GM21423 (cell line): ENCODE results near the gene MON1A.

Source experiments
- ATAC-seq: cut with Tn5 transposase; IDR thresholded peaks from one replicate; pipeline ENCODE4 v1.9.1; 2021; ENCODE audit warnings: mild to moderate bottlenecking, moderate library complexity; ENCODE audit not compliant: unreplicated experiment

The MON1A gene

DNA sequence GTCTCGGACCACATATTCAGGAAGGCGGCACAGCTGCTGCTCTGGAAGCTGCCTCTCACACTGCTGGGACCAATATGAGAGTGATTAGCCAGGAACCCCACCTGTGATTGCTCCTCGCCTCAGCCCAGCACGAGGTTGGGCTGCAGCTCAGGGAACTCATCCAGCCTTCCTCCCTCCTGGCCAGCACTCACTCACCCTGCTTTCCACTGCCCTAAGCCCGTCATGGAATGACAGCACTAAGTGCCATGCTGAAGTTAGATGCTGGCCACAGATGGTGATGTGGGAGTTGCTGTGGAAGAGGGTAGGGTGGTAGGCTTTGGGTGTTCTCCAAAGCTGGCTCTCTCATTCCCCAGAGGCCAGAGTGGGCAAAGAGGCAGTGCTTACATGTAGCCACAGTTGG is 33.3 kb downstream of the MON1A start:
- ATAC-seq = no peak

DNA sequence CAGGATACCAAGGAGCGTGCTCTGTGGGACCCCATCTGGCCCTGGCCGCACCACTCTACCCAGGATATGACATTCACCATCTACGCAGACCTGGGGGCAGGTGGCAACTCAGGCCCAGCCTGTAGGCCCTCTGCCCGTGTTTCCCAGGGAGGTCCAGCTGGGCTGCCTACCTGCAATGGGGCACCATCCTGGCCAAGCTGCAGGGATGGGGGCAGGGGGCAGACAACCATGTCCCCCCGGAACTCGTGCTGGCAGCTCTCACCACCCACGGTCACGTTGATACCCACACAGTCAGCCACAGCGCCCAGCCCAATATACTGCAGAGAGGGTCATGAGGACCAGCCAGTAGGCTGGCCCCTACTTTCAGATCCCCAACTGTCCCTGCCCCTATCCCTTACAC is 33.8 kb downstream of the MON1A start:
- ATAC-seq = no peak

DNA sequence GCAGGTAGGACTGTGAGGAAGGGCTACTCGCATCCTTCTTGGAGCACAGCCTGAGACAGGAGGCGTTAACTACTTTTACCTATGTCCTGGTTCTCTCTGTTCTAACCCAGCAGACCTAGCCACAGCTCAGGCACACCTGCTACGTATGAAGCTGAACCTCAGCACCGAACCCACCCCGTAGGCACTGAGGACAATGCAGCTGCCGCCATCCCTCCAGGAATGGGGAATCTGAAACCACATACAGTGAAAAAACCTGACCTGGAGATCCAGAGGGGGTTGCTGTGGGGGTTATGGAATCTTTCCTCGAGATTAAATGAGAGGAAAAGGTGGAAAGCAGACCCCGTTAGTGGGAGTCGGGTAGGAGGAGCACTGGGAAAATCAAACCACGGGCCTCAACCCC is 40.3 kb downstream of the MON1A start:
- no peak for ATAC-seq

DNA sequence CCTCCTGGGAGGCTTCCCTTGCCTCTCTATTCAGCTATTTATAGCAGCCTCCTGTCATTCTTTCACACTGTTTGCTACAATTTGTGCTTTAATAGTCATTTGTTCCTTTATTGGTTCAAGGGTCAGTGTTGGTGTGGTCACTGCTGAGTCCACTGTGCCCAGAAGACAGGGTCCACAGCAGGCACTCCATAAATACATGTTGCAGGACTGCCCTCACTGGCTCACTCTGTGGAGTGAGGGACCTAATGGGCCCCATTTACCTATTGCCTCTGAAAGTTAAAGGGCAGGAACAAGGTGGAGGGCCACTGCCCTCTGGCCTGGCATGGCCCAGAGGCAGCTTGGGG is 42.7 kb downstream of the MON1A start:
- ATAC-seq = no peak

DNA sequence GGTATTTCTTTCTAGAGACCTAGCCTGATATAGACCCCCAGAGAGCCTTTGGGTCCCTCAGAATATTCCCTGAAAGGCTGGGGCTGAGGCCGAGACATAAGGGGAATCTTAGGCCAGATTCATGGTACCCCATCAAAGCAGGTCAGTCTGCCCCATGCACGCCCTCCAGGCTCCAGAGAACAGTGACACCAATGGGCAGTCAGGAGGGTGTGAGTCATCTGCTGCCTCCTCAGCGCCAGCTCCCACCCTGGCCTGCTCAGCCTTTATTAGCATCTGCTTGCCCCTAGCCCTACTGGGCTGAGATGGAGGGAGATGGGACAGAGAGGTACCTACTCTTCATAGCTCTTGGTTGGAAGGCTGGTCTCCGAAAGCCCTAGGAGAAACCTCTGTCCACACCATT is 45.6 kb downstream of the MON1A start:
- no peak for ATAC-seq

DNA sequence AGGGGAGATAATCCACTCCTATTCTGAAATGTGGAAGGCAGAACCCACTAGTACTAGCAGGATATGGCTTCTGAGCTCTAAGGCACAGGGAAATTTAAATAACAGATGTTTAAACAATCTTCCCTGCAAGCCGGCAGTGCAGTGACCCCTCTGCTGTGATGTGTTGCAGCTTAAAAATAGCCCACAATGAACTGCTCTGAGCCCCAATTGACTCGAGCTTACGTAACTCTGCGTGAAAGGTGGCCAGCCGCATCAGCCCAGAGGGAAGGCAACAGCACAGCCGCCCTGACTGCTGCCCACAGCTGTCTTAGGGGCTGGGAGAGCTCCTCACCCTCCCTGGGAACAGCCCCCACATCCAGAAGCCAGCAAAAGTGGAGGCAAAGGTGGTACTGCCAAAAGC is 47.4 kb downstream of the MON1A start:
- ATAC-seq = no peak

DNA sequence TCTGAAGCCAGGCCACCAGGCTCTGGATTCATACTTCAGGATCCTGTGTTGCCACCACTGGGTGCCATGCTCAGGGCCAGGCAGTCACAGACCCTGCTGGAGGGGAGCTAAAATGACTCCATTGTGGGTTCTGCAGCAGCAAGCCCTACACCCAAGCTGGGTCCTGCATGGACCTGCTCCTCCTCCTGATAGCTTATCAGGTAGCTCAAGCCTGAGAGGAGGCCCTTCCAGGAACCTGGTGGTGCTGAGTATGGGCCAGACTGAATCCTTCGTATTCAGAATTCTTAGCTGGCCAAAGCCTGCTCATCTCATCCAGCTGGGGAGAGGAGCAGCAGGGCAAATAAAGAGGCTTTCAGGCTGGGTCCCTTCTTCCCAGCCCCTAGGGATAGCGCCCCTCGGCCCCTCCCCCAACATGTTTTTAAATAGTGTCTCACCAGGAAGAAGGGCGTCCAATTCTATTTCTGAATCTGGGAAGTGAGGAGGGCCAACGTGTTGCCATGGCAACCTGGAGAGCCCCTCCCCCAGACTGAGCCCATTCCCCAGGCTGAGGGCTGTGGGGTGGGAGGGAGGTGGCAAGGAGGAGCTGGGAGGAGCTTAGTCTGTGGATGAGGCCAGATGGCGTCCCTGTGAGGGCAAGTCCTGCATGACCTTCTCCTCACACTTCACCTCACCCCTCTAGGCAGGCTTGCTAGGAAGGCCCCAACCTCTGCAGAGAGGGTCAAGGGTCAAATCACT is 48.9 kb downstream of the MON1A start:
- ATAC-seq = no peak

DNA sequence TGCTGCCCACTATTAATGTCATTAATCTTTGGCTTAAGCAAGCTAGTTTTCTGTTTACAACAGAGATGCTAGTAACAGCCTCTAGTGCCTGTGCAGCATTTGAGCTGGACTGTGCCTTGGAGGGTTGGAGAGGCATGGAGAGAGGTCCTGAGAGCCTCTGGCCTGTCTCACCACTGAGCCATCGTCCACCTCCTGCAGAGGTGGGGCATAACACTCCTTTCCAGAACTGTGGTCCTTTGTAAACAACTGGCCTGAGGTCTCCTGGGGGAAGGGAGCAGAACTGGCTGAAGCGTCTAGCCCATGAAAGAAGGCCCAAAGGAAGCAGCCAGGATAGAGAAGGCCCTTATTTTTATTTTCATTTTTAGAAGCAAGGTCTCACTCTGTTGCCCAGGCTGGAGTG is 49.9 kb downstream of the MON1A start:
- ATAC-seq = no peak

DNA sequence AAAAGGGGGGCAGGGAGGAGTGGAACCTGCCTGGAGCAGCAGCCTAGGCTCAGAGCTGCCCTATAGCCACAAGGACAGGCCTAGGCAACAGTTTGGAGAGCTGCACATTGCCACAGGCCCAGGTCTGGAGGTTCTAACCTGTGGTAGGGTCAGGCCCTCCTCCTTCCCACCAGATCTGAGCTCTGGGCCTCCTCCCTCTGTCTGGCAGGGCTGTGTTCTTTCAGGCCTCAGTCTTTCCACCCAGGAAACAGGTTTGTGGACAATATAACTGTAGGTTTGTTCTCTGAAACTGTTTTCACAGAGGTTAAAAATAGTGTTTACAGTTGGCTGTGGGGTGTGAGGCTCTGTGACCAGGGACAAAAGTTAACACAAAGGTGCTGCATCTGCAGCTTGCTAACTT is 50.9 kb downstream of the MON1A start:
- ATAC-seq = no peak

DNA sequence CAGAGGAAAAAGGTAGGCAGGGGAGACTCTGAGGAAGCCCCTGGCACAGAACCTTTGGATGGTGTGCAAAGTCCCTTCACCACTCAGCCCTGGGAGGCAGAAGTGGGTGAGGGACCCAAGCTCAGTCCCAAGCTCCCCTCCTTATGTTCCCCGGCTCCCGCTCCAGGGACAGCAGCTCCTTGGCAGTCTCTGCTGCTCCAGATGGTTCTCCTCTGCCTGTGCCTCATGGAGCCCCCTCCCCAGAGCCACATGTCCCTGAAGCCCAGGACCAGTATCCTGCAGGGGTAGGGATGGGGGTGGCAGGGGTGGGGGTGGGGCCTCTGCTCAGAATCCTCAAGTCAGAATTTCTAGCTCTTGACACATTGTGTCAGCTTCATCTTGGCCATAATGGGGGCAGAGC is 51.9 kb downstream of the MON1A start:
- ATAC-seq = no peak

DNA sequence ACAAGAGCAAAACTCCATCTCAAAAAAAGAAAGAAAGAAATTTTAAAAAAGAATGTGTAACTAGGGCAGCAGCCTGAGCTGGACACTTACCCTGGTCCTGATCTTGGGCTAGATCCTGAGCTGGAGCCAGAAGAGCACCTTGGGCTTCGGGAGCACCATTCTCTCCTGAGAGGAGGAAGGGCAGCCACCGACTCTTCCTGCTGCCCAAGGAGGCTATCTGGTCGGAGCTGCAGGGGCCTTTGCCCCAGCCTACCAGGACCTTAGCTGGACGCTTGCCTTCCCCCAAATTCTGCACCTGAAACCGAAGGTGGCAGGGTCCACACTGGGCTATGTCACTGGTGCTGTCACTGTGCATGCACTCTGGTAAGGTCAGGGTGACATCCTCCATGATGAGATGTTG is 53.0 kb downstream of the MON1A start:
- no peak for ATAC-seq

DNA sequence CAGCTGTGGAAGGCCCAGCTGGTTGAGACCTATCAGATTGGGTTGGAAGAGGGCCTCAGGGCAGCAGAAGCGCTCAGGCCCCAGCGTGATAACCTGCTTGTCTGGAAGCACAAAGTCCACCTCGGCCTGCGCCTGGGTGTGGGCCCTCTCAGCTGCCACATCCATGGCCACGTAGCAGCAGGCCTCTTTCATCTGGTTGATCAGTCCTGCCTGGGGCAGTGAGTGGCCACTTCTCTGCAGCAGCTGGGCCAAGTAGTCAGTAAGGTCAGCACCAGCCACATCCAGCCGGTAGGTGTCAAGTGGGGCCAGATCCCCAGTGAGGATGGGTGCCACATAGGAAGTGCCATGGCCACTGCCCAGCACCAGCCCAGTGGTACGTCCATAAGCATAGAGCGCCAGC is 56.0 kb downstream of the MON1A start:
- no peak for ATAC-seq

DNA sequence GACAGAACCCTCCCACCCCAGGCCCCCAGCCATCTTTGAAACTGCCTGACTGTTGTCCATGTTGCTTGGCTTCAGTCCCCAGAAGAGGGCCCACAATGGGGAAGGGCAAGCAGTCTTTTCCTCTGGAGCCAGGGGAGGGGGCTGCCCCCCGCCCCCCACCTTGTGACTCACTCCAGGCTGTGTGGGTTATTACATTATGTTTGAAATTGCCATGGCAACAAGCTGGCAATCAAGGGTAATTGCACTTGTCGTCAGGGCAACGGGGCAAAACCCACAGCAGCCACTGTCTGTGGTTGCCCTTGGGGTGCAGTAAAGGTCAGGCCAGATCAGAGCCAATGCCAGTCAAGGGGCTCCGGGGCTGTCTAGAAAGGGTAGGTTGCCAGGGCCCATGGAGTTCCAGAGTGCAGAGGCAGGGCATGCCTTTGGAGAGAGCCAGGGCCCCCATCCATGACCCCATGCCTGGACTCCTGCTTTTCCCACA is 56.8 kb downstream of the MON1A start:
- no peak for ATAC-seq

DNA sequence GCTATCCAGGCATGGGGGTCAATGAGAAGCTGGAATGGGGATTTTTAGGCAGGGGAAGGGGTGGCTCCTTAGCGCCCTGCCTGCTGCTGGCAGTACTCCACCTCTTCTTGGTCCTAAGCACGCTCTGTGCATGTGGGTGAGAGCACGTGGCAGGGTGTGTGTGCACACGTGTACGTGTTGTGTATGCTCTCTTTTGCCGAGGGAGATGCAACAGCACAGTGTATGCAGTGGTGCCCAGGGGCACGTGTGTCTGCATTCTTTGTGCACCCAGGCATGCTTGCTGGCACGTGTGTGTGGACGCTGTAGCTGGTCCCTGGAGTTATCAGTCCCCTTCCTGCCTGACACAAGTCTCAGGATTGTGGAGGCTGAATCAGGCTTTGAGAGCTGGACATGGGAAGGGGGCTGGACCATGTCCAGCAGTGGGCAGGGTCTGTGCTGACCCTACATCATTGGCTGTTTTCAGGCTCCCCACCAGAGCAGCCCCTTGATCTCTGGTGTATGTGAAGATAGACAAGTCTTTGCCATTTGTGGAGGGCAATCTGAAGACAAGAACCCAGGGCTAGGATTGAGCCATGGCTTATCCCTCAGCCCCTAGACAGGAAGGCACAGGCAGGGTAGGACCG is 58.0 kb downstream of the MON1A start:
- no peak for ATAC-seq

DNA sequence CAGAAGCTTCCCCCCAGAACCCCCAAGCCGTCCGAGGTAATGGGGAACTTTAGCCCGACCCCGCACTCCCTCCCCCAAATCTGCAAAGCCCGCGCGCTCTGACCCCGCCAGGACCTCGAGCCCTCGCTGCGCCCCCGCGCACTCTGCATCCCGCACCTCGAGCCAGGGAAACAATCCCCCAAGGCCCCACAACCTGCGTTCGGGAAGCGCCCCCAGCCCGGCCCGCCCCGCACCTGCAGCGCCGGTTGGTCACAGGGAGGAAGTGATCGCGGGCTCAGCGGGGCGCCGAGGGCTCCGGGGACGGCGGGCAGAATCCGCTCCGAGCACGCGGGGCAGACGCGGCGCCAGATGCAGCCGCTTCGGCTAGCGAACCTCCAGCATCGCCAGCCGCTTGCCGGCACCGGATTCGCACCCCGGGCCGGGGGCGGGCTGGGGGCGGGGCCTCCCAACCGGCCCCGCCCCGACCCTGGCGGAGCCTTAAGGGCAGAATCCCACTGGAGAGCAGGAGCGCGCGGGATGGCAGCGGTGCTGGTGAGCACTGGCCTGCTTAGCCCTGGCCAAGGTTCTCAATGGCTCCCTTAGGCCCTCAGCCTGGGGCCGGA is 60.0 kb downstream of the MON1A start, which contains the start of gene CAMKV:
TSS of gene CAMKV (minus strand) at position 382 of the 602 bp plus-strand sequence. CDS start 7,518 bp downstream, outside the sequence.
- no peak for ATAC-seq

DNA sequence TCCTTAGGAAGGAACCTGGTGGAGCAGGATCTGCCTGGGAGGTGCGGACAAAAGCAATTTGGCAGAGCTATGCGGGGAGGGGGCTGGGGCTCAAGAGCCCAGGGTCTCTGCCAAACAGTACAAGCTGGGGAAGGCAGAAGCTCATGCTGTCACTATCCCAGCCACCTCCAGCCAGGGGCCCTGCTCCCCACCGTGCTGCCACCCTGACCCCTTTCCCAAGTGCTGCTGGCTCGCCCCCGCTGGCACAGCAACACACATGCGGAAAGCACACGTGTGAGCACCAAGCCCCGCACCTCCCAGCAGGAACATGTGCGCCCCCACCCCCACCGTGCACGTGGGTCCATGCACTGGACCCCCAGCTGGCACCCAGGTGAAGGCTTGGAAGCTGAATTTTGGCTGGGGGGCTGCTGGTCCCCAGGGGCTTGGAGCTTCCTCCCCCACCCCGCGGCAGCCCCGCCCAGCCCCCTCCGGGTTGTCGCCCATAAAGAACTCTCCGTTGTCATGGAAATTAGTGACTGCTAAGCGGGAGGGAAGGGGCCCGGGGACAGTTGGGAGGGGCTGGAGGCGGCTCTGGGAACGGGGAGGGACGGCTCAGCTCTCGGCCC is 60.6 kb downstream of the MON1A start:
- ATAC-seq = no peak

DNA sequence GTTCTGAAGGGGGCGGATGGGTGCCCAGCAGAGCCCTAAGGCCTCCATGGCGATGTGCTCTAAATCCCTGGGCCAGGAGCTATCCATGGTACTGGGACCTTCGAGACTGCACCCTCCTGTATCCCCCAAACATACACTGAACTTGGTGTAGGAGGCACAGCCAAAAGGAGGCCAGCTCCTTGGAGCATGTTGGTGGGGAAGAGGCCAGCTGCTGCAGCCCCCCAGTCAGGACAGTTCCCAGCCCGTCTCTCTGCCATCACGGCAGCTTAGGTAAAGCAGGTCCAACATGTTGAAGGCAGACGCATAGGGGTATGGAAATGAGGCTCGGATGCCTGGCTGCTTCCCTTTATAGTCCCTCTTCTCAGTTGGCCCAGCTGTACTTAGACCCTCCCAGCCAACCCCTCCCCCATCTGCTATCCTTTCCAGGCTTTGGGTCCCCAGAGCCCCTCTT is 61.7 kb downstream of the MON1A start:
- ATAC-seq = no peak

DNA sequence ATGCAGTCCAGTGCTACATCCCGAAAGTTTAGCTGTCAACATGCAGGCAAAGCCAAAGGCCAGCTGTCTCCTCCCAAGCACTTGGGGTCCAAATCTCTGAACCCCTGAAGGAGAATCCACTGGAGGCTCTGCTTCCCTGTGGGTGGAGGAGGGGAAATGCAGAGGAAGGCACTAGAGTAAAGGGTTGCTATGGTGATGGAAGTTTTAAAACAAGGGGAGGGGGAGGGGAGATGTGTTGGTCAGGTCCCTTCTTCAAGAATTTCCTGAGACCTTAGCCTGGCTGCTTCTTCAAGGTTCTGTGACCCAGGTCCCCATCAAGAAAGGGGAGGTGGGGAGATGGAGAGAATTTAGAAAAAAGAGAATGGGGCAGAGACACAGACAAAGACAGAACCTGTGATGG is 62.2 kb downstream of the MON1A start:
- no peak for ATAC-seq

DNA sequence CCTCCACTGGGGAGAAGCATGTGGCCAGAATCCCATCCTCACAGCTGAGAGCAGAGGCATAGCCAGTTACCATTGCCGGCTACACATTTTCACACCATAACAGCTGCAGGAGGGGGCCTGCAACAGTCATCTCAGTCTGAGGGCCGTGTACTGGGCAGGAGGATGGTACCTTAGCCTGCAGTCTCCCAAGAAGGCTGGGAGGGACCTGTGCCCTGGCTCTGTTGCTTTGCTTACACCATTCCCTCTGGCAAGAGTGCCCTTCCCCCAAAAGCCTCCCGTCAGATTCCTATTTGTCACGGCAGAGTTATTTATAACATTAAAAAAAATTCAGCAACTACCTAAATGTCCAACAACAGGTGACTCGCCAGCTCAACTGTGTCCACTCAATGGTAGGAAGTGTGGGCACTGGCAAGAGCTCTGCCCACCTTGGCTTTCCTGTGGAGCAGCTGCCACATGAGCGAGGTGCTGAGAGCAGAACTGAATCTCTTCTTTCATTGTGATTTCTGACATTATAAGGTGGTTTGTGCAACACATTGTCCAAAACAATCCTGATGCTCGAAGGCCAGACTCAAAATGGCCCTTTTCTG is 64.3 kb downstream of the MON1A start:
- no peak for ATAC-seq

DNA sequence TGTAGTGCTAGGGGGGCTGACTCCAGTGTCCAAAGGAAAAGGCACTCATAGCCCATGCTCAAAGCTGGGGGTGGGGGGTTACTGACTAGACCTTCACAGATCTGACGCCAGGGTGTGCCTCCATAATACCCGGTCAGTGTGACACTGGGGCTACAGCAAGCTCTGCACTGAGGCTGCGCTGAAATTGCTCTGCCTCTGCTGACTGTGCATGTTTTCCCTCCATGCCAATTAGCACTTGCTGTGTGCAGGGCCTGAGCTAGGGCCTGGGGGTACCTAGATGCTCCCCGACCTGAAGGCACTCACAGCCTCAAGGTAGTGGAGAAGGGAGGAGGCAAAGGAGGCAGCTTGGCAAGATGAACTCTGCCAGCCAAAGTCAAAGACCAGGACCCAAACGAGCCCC is 65.1 kb downstream of the MON1A start:
- no peak for ATAC-seq

DNA sequence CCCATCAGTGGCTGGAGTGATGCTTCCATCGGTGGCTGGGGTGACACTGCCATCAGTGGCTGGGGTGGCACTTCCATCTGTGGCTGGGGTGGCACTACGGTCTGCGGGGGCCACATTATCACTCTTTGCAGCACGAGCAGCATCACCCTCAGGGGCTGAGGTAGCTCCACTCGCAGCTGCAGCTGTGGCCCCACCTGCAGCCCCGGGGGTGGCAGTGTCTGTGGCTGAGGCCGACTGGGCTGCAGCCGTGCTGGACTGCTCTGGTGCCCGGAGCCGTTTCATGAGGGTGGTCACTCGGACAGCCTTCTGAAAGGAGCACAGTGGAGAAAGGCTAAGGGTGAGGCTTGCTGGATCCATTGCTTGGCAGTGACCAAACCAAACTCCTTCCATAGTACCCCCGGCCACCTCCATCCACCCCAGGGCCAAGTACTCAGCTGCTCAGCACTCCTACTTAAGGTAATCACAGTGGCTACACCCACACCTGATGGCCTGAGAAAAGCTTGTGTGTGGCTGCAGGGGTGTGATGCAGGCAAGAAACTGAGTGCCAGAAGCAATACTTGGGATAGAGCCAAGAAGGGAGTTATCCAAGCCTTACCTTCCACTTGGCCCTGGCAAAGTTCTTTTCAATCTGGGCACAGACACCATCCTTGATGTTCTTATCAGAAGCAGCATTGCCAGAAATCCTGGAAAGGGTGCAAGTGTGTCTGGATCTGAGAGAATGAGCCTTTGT is 69.9 kb downstream of the MON1A start:
- no peak for ATAC-seq
